Vagina (tissue), 2 donors: ENCODE measurements around the gene PANX3.

Source experiments
- POLR2A ChIP-seq, 2 donors: fragments of 450-650 bp; IDR thresholded peaks; one replicate each; pipeline ENCODE4 v1.6.1; 2017; ENCODE audit warnings: antibody characterized with exemption in 2 of 2, mild to moderate bottlenecking in 2 of 2, moderate library complexity in 2 of 2
- POLR2AphosphoS5 ChIP-seq, 2 donors: sonication (generic); formaldehyde crosslinking; IDR thresholded peaks; one replicate each; pipeline ENCODE4 v1.9.0; 2017; ENCODE audit warnings: antibody characterized with exemption in 2 of 2, mild to moderate bottlenecking in 2 of 2, low read depth in 1 of 2; ENCODE audit not compliant: insufficient read depth in 1 of 2
- TF ChIP-seq, protein P1 (sequence below), 3 experiments: fragments of 450-650 bp in 2 of 3; fragments of 200-600 bp in 1 of 3; sonication (generic) in 1 of 3; IDR thresholded peaks; one replicate each; pipeline ENCODE4 v1.5.1; 2017 to 2019; ENCODE audit warnings: antibody characterized with exemption in 3 of 3, mild to moderate bottlenecking in 2 of 3, moderate library complexity in 2 of 3

DNA sequence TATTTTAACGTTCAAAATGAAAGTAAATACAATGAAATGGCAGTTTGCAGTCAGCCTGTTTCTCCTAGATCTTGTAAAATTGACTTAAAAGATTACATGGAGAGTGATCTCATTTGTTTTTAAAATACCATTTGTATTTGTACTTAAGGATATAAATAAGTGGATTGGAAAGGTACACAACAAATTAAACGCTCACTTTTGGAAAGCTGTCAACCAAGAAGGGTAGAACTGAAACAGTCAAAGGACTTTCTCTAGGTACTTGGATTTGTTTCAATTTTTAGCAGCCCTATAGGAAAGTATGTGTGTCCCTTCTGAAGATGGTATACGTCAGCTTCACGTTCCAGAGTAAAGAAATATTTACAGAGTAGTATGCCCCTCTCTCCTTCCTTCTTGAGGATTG is 18.7 kb downstream of the PANX3 start:
- TF ChIP-seq POLR2A (IDR thresholded peaks at IDR 0.05) (no peak), POLR2AphosphoS5 (IDR thresholded peaks at IDR 0.05; ENCODE audit: insufficient read depth in 1 of 2, low read depth in 1 of 2) (no peak)
- TF ChIP-seq, protein P1, sequence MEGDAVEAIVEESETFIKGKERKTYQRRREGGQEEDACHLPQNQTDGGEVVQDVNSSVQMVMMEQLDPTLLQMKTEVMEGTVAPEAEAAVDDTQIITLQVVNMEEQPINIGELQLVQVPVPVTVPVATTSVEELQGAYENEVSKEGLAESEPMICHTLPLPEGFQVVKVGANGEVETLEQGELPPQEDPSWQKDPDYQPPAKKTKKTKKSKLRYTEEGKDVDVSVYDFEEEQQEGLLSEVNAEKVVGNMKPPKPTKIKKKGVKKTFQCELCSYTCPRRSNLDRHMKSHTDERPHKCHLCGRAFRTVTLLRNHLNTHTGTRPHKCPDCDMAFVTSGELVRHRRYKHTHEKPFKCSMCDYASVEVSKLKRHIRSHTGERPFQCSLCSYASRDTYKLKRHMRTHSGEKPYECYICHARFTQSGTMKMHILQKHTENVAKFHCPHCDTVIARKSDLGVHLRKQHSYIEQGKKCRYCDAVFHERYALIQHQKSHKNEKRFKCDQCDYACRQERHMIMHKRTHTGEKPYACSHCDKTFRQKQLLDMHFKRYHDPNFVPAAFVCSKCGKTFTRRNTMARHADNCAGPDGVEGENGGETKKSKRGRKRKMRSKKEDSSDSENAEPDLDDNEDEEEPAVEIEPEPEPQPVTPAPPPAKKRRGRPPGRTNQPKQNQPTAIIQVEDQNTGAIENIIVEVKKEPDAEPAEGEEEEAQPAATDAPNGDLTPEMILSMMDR (IDR thresholded peaks at IDR 0.05), result no peak
